ENCODE data around the gene RMC1.
A peak's percentile ranks its signal among the peaks of the same experiment; 100 is the strongest.

RMC1 gene

GRCh38 chr18:23547846-23548245, 44.5 kb downstream of the RMC1 start:
- no peak for TF ChIP-seq REST (IDR thresholded peaks at IDR 0.05; ENCODE audit: low read depth)
- no peak for TF ChIP-seq USF1 (IDR thresholded peaks at IDR 0.05)
- no peak for TF ChIP-seq NFIC (IDR thresholded peaks at IDR 0.05)
- no peak for TF ChIP-seq TAF1 (IDR thresholded peaks at IDR 0.05; ENCODE audit: low read depth)
- no peak for TF ChIP-seq EGR1 (IDR thresholded peaks at IDR 0.05)
- TF ChIP-seq FOXM1 (IDR thresholded peaks at IDR 0.05; ENCODE audit: borderline replicate concordance, low read depth), result no peak
- TF ChIP-seq YY1 (IDR thresholded peaks at IDR 0.05; ENCODE audit: low read depth), result no peak
- TF ChIP-seq EP300 (IDR thresholded peaks at IDR 0.05; ENCODE audit: borderline replicate concordance), result no peak
- TF ChIP-seq MAX (IDR thresholded peaks at IDR 0.05), result no peak
- TF ChIP-seq CREB1 (IDR thresholded peaks at IDR 0.05; ENCODE audit: low read depth), result no peak

GRCh38 chr18:23548275-23548674, 45.0 kb downstream of the RMC1 start:
- TF ChIP-seq CEBPB (IDR thresholded peaks at IDR 0.05), result no peak
- TF ChIP-seq TCF12 (IDR thresholded peaks at IDR 0.05; ENCODE audit: low read depth), result no peak
- TF ChIP-seq ZBTB7A (IDR thresholded peaks at IDR 0.05; ENCODE audit: low read depth), result no peak
- no peak for TF ChIP-seq USF1 (IDR thresholded peaks at IDR 0.05)
- no peak for TF ChIP-seq EP300 (IDR thresholded peaks at IDR 0.05; ENCODE audit: borderline replicate concordance)
- TF ChIP-seq MAX (IDR thresholded peaks at IDR 0.05), result no peak
- TF ChIP-seq TAF1 (IDR thresholded peaks at IDR 0.05; ENCODE audit: low read depth), result no peak
- no peak for TF ChIP-seq FOXM1 (IDR thresholded peaks at IDR 0.05; ENCODE audit: borderline replicate concordance, low read depth)
- no peak for TF ChIP-seq CREB1 (IDR thresholded peaks at IDR 0.05; ENCODE audit: low read depth)
- TF ChIP-seq NFIC (IDR thresholded peaks at IDR 0.05), result no peak
- TF ChIP-seq YY1 (IDR thresholded peaks at IDR 0.05; ENCODE audit: low read depth), result no peak
- TF ChIP-seq EGR1 (IDR thresholded peaks at IDR 0.05), result no peak
- TF ChIP-seq REST (IDR thresholded peaks at IDR 0.05; ENCODE audit: low read depth), result no peak
- TF ChIP-seq RAD21 (IDR thresholded peaks at IDR 0.05; ENCODE audit: low read depth), result no peak
- TF ChIP-seq TEAD4 (IDR thresholded peaks at IDR 0.05), result no peak

- TF ChIP-seq TAF1 (IDR thresholded peaks at IDR 0.05; ENCODE audit: low read depth) (no peak), YY1 (IDR thresholded peaks at IDR 0.05; ENCODE audit: low read depth) (no peak), TCF12 (IDR thresholded peaks at IDR 0.05; ENCODE audit: low read depth) (no peak), NFIC (IDR thresholded peaks at IDR 0.05) (no peak), FOXM1 (IDR thresholded peaks at IDR 0.05; ENCODE audit: borderline replicate concordance, low read depth) (no peak), CREB1 (IDR thresholded peaks at IDR 0.05; ENCODE audit: low read depth) (no peak), RAD21 (IDR thresholded peaks at IDR 0.05; ENCODE audit: low read depth) (no peak), ZBTB7A (IDR thresholded peaks at IDR 0.05; ENCODE audit: low read depth) (no peak), MAX (IDR thresholded peaks at IDR 0.05) (no peak), EGR1 (IDR thresholded peaks at IDR 0.05) (no peak), USF1 (IDR thresholded peaks at IDR 0.05) (no peak), TEAD4 (IDR thresholded peaks at IDR 0.05) (no peak), EP300 (IDR thresholded peaks at IDR 0.05; ENCODE audit: borderline replicate concordance) (no peak), CEBPB (IDR thresholded peaks at IDR 0.05) (no peak), REST (IDR thresholded peaks at IDR 0.05; ENCODE audit: low read depth) (no peak)
These were observed 45.4 kb downstream of the RMC1 start for GRCh38 chr18:23548719-23549118.

GRCh38 chr18:23550898-23551297, 47.6 kb downstream of the RMC1 start:
- TF ChIP-seq USF1 (IDR thresholded peaks at IDR 0.05), result peak; percentile 44; the same call in 1 of the 2 replicates
- TF ChIP-seq CEBPB (IDR thresholded peaks at IDR 0.05), result no peak
- TF ChIP-seq TCF12 (IDR thresholded peaks at IDR 0.05; ENCODE audit: low read depth), result 0 out of 2 replicates have a peak, but pooled peaks have one; percentile 20
- no peak for TF ChIP-seq EP300 (IDR thresholded peaks at IDR 0.05; ENCODE audit: borderline replicate concordance)
- TF ChIP-seq NFIC (IDR thresholded peaks at IDR 0.05), result peak; percentile 66
- TF ChIP-seq REST (IDR thresholded peaks at IDR 0.05; ENCODE audit: low read depth), result no peak
- TF ChIP-seq MAX (IDR thresholded peaks at IDR 0.05), result no peak
- no peak for TF ChIP-seq TEAD4 (IDR thresholded peaks at IDR 0.05)
